BJ (cell line): ENCODE results near the gene TMEM239. TPM values are rescaled to one million over a fixed set of nuclear protein-coding genes. Genes with fewer than 3 reads are reported as not detected.

Experiments used
- CTCF ChIA-PET: fragments of 350-600 bp; formaldehyde crosslinking; extraction: SDS; loops from one replicate; lab custom pipeline; 2021; ENCODE audit warnings: antibody characterized with exemption, inconsistent platforms; lab: Yijun Ruan, JAX
- POLR2A ChIA-PET: fragments of 300-600 bp; sonication (Branson Sonifier 250); formaldehyde crosslinking; extraction: SDS; loops from one replicate; lab custom pipeline; 2021; ENCODE audit warnings: antibody characterized with exemption; lab: Charles Lee
- DNase-seq: peaks from one replicate; pipeline ENCODE4 v3.0.0-alpha.2; 2011; ENCODE audit warnings: low read depth
- H3K27me3 ChIP-seq: 2 replicates; pipeline ENCODE4 v1.6.0; 2011; ENCODE audit warnings: low read length; ENCODE audit not compliant: control insufficient read depth, insufficient read depth
- H3K36me3 ChIP-seq: 2 replicates; pipeline ENCODE4 v1.5.1; 2011; ENCODE audit warnings: low read length; ENCODE audit not compliant: control insufficient read depth, insufficient read depth
- H3K4me3 ChIP-seq: 2 replicates; pipeline ENCODE4 v1.5.1; 2011; ENCODE audit warnings: low read depth, mild to moderate bottlenecking, control low read depth, low read length
- CTCF ChIP-seq: IDR thresholded peaks from 2 replicates; pipeline ENCODE4 v1.5.1; 2011; ENCODE audit warnings: low read depth, mild to moderate bottlenecking, control low read depth, inconsistent platforms, low read length, moderate library complexity; ENCODE audit not compliant: insufficient read depth
- polyA plus RNA-seq: library from polyadenylated mRNA; depleted of rRNA; stranded (reverse); fragments of >200 nt; gene quantifications from 2 replicates; pipeline ENCODE4 v1.2.3, GENCODE V29; 2011

TMEM239 gene
- polyA plus RNA-seq, 1 experiment = not detected

- ChIA-PET POLR2A (no interaction called here), CTCF (interaction anchor here (1.1 to 1.9 kb wide), 2 partner anchors 78 to 81 kb away, joined by 4 to 6 read pairs; no protein-coding TSS in a partner anchor)
- no peak for TF ChIP-seq CTCF
- Histone ChIP-seq H3K4me3 (no peak overlapping the region), H3K27me3 (no peaks in the 10 kb centered on the region), H3K36me3 (peaks cover 11% of the 10 kb centered on the region)
- DNase-seq = no peak
Observed at GRCh38 chr20:2833761-2834160, 17.6 kb downstream of the TMEM239 start.

GRCh38 chr20:2834401-2835110 is 18.4 kb downstream of the TMEM239 start:
- H3K36me3 ChIP-seq = peaks cover 11% of the 10 kb centered on the region
- DNase-seq = no peak
- POLR2A ChIA-PET = no interaction called here
- H3K4me3 ChIP-seq = no peak overlapping the region
- TF ChIP-seq CTCF = no peak
- CTCF ChIA-PET = interaction anchor here (1.1 to 1.9 kb wide), 2 partner anchors 79 to 81 kb away, joined by 4 to 6 read pairs; no protein-coding TSS in a partner anchor
- H3K27me3 ChIP-seq = no peaks in the 10 kb centered on the region

- CTCF ChIA-PET = interaction anchor here (0.7 to 0.9 kb wide), 3 partner anchors 9 to 165 kb away, joined by 3 to 5 read pairs (median 4); no protein-coding TSS in a partner anchor
Observed at GRCh38 chr20:2835331-2835796, 19.2 kb downstream of the TMEM239 start.

GRCh38 chr20:2836035-2836434 is 19.9 kb downstream of the TMEM239 start:
- ChIA-PET POLR2A (no interaction called here), CTCF (interaction anchor here (0.7 to 0.9 kb wide), 3 partner anchors 8 to 165 kb away, joined by 3 to 5 read pairs (median 4); no protein-coding TSS in a partner anchor)

More at GRCh38 chr20:2835331-2835796, 19.2 kb downstream of the TMEM239 start:
- POLR2A ChIA-PET = no interaction called here
- no peaks in the 10 kb centered on the region for H3K27me3 ChIP-seq
- peaks cover 11% of the 10 kb centered on the region for H3K36me3 ChIP-seq
- H3K4me3 ChIP-seq = no peak overlapping the region
- no peak for TF ChIP-seq CTCF
- DNase-seq = no peak

More at GRCh38 chr20:2836035-2836434, 19.9 kb downstream of the TMEM239 start:
- no peak for DNase-seq
- TF ChIP-seq CTCF = no peak
- H3K4me3 ChIP-seq = no peak overlapping the region
- H3K36me3 ChIP-seq = peaks cover 11% of the 10 kb centered on the region
- no peaks in the 10 kb centered on the region for H3K27me3 ChIP-seq
